Vagina (tissue), 2 donors: Measurements from ENCODE around the gene B3GLCT.

Source experiments
- POLR2A ChIP-seq, 2 donors: fragments of 450-650 bp; IDR thresholded peaks; one replicate each; pipeline ENCODE4 v1.6.1; 2017; ENCODE audit warnings: antibody characterized with exemption in 2 of 2, mild to moderate bottlenecking in 2 of 2, moderate library complexity in 2 of 2
- POLR2AphosphoS5 ChIP-seq, 2 donors: sonication (generic); formaldehyde crosslinking; IDR thresholded peaks; one replicate each; pipeline ENCODE4 v1.9.0; 2017; ENCODE audit warnings: antibody characterized with exemption in 2 of 2, mild to moderate bottlenecking in 2 of 2, low read depth in 1 of 2; ENCODE audit not compliant: insufficient read depth in 1 of 2
- TF ChIP-seq, protein P1 (sequence below), 3 experiments: fragments of 450-650 bp in 2 of 3; fragments of 200-600 bp in 1 of 3; sonication (generic) in 1 of 3; IDR thresholded peaks; one replicate each; pipeline ENCODE4 v1.5.1; 2017 to 2019; ENCODE audit warnings: antibody characterized with exemption in 3 of 3, mild to moderate bottlenecking in 2 of 3, moderate library complexity in 2 of 3

DNA sequence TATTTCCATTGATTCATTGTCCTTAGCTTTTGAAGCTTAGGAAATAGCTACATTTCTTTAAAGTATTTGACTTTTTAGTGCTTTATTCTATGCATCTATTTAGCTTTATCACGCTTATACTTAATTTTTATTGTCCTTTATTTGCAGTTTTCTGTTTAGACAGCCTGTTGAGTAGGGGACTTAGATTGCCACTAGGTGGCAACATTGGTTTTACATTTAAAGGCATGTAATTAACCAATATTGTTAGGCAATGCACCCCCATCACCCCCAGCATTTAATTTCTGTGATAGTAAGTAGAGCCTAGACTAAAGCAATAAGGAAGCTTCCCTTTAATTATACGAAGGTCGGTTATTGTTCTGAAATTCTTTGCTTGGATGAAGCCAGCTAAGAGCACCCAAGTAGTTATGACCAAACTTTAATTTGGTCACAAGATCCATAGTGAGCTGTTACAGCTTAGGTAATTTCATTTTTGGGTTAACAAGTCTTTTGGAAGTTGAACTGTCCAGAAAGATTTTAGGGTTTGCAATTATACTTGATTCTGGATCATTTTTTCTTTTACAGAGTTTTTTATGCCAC lies 36.5 kb downstream of the B3GLCT start:
- no peak for TF ChIP-seq POLR2AphosphoS5 (IDR thresholded peaks at IDR 0.05; ENCODE audit: insufficient read depth in 1 of 2, low read depth in 1 of 2)
- TF ChIP-seq, protein P1, sequence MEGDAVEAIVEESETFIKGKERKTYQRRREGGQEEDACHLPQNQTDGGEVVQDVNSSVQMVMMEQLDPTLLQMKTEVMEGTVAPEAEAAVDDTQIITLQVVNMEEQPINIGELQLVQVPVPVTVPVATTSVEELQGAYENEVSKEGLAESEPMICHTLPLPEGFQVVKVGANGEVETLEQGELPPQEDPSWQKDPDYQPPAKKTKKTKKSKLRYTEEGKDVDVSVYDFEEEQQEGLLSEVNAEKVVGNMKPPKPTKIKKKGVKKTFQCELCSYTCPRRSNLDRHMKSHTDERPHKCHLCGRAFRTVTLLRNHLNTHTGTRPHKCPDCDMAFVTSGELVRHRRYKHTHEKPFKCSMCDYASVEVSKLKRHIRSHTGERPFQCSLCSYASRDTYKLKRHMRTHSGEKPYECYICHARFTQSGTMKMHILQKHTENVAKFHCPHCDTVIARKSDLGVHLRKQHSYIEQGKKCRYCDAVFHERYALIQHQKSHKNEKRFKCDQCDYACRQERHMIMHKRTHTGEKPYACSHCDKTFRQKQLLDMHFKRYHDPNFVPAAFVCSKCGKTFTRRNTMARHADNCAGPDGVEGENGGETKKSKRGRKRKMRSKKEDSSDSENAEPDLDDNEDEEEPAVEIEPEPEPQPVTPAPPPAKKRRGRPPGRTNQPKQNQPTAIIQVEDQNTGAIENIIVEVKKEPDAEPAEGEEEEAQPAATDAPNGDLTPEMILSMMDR (IDR thresholded peaks at IDR 0.05): peak in 2 of 3 experiments; percentile 54 to 70
- TF ChIP-seq POLR2A (IDR thresholded peaks at IDR 0.05): no peak
